Stomach (tissue), 9 donors: ENCODE data around the gene OASL. TPM values are rescaled to one million over a fixed set of nuclear protein-coding genes. Genes with fewer than 3 reads are reported as not detected.

Source experiments
- DNase-seq, 2 donors: peaks; one replicate each; pipeline versions ENCODE4 v3.0.0 to v3.0.0-alpha.2; 2013 to 2019
- H3K27ac ChIP-seq, 5 donors: fragments of 200-600 bp in 4 of 5; sonication (generic) in 4 of 5; one replicate each; pipeline ENCODE4 v1.5.1; 2013 to 2019; ENCODE audit warnings: mild to moderate bottlenecking in 1 of 5, moderate library complexity in 1 of 5
- H3K27me3 ChIP-seq, 3 donors: fragments of 200-600 bp; sonication (generic); one replicate each; pipeline ENCODE4 v1.5.1; 2017 to 2019; ENCODE audit warnings: mixed run types in 1 of 3
- H3K36me3 ChIP-seq, 4 donors: fragments of 200-600 bp; sonication (generic); 1 replicate in 3 of 4; 2 replicates in 1 of 4; pipeline ENCODE4 v1.5.1; 2016 to 2019
- H3K4me1 ChIP-seq, 4 donors: fragments of 200-600 bp; sonication (generic); one replicate each; pipeline ENCODE4 v1.5.1; 2016 to 2019
- H3K4me3 ChIP-seq, 4 donors: fragments of 200-600 bp; sonication (generic) in 3 of 4; one replicate each; pipeline ENCODE4 v1.5.1; 2016 to 2019; ENCODE audit warnings: mild to moderate bottlenecking in 1 of 4
- H3K9me3 ChIP-seq, 4 donors: fragments of 200-600 bp; sonication (generic); one replicate each; pipeline ENCODE4 v1.5.1; 2016 to 2019
- CTCF ChIP-seq, 7 experiments: fragments of 450-650 bp in 4 of 7; fragments of 200-600 bp in 3 of 7; sonication (generic) in 3 of 7; IDR thresholded peaks; one replicate each; pipeline ENCODE4 v1.5.1; 2016 to 2019; ENCODE audit warnings: antibody characterized with exemption in 7 of 7, control low read depth in 2 of 7, mild to moderate bottlenecking in 1 of 7
- EP300 ChIP-seq: sonication (generic); formaldehyde crosslinking; IDR thresholded peaks from one replicate; pipeline ENCODE4 v1.6.1; 2017; ENCODE audit warnings: antibody characterized with exemption
- POLR2A ChIP-seq, 4 donors: fragments of 450-650 bp; IDR thresholded peaks; one replicate each; pipeline ENCODE4 v1.6.1; 2016; ENCODE audit warnings: antibody characterized with exemption in 4 of 4, control low read depth in 2 of 4, mild to moderate bottlenecking in 1 of 4, moderate library complexity in 1 of 4
- POLR2AphosphoS5 ChIP-seq, 3 donors: sonication (generic); formaldehyde crosslinking; IDR thresholded peaks; one replicate each; pipeline ENCODE4 v1.6.1; 2016; ENCODE audit warnings: antibody characterized with exemption in 3 of 3
- WGBS, 5 donors: extraction: QIAGEN DNeasy Blood & Tissue Kit in 3 of 5; methylation state at CpG; one replicate each; pipeline versions ENCODE4 v1.1.5 to v1.1.7; 2013 to 2018; 5-methylcytosine and 5-hydroxymethylcytosine counted together
- intact Hi-C: fragments of 100-400 bp; cut with DNase I; formaldehyde crosslinking; loops from one replicate; pipeline ENCODE4 v1.15.1; 2023; ENCODE audit warnings: low total_unique reads
- polyA plus RNA-seq, 3 donors: library from polyadenylated mRNA; stranded (reverse); fragments of 200-250 nt; gene quantifications; one replicate each; pipeline ENCODE4 v1.2.3, GENCODE V29; 2013
- small RNA-seq, 4 donors: library from RNA; depleted of rRNA; stranded (forward); fragments of <200 nt; gene quantifications; one replicate each; pipeline ENCODE3, GENCODE V24; 2016
- total RNA-seq, 5 donors: library from RNA; depleted of rRNA; stranded (reverse); fragments of >200 nt; gene quantifications; one replicate each; pipeline versions ENCODE4 v1.1.0 to v1.2.3, GENCODE V29; 2014 to 2016
- donor health status: healthy with polysubstance abuse.
- donor health status: Bipolar disorder and iron deficiency.
- donor health status: healthy.

The OASL gene
- total and polyA plus RNA-seq, 8 donors: 2.1 to 54.7 (median 22.0) TPM; not detected in 2

GRCh38 chr12:120972870-120973543 lies 66.0 kb downstream of the OASL start:
- Histone ChIP-seq H3K36me3 (peaks cover 14 to 49% (median 28%) of the 10 kb centered on the region in 4 donors), H3K4me3 (no peak overlapping the region), H3K4me1 (peaks cover 26 to 49% (median 40%) of the 10 kb centered on the region in 4 donors), H3K27ac (peak overlapping the region in 4 of 5 donors; percentile 12 to 49 (median 32)), H3K27me3 (no peaks in the 10 kb centered on the region), H3K9me3 (no peaks in the 10 kb centered on the region)
- no peak for TF ChIP-seq CTCF (IDR thresholded peaks at IDR 0.05)
- TF ChIP-seq POLR2A (IDR thresholded peaks at IDR 0.05): no peak
- no peak for TF ChIP-seq EP300
- TF ChIP-seq POLR2AphosphoS5 (IDR thresholded peaks at IDR 0.05): no peak
- DNase-seq: peak in 1 of 2 donors; percentile 63
- intact Hi-C loops: no loop called here
- 28 to 42% (median 40%) methylated on average over 10 of the region's 10 CpGs for WGBS, 5 donors

GRCh38 chr12:120971299-120972180 lies 67.5 kb downstream of the OASL start:
- DNase-seq: peak in 1 of 2 donors; percentile 83
- TF ChIP-seq EP300 (no peak), POLR2A (IDR thresholded peaks at IDR 0.05) (no peak), POLR2AphosphoS5 (IDR thresholded peaks at IDR 0.05) (peak in 2 of 3 donors; percentile 67 to 86), CTCF (IDR thresholded peaks at IDR 0.05) (peak in 4 of 7 experiments; percentile 43 to 55 (median 52))
- intact Hi-C loops: no loop called here
- Histone ChIP-seq H3K36me3 (peaks cover 14 to 56% (median 29%) of the 10 kb centered on the region in 4 donors), H3K9me3 (no peaks in the 10 kb centered on the region), H3K4me1 (peaks cover 26 to 39% (median 34%) of the 10 kb centered on the region in 4 donors), H3K27me3 (no peaks in the 10 kb centered on the region), H3K4me3 (peak overlapping the region in 1 of 4 donors; percentile 6), H3K27ac (peak overlapping the region in 1 of 5 donors; percentile 26)
- 28 to 34% (median 29%) methylated on average over 13 of the region's 13 CpGs for WGBS, 5 donors

GRCh38 chr12:120970310-120970709 lies 68.7 kb downstream of the OASL start:
- no peak for TF ChIP-seq POLR2AphosphoS5 (IDR thresholded peaks at IDR 0.05)
- TF ChIP-seq CTCF (IDR thresholded peaks at IDR 0.05): no peak
- no peak for TF ChIP-seq POLR2A (IDR thresholded peaks at IDR 0.05)
- TF ChIP-seq EP300: no peak
- no peaks in the 10 kb centered on the region for H3K9me3 ChIP-seq
- H3K4me1 ChIP-seq: peaks cover 26 to 33% (median 33%) of the 10 kb centered on the region in 4 donors
- DNase-seq: no peak
- 67 to 78% (median 72%) methylated on average over 3 of the region's 3 CpGs for WGBS, 5 donors
- no peak overlapping the region for H3K4me3 ChIP-seq
- no peaks in the 10 kb centered on the region for H3K27me3 ChIP-seq
- no peak overlapping the region for H3K27ac ChIP-seq
- peaks cover 14 to 56% (median 29%) of the 10 kb centered on the region in 4 donors for H3K36me3 ChIP-seq
- intact Hi-C loops: no loop called here

Small RNAs within 50 kb of the gene (small RNA-seq; reads per million reads assigned to genes)
- 0 reads per million in 4 donors for gene AC079602.2

Other genes starting within 250 kb of the OASL start
- 10 to 100 TPM; 13.9 to 63.4 (median 23.5) TPM for gene SPPL3, start 134.9 kb downstream of the OASL start, total RNA-seq
- gene SPPL3, start 134.9 kb downstream of the OASL start, polyA plus RNA-seq: 10 to 100 TPM in 1 of 3 donors, 1 to 10 TPM in 2; 5.0 to 13.4 (median 7.6) TPM
- gene HNF1A, start 60.7 kb downstream of the OASL start, total RNA-seq: 10 to 100 TPM in 2 of 5 donors, 1 to 10 TPM in 2, under 1 TPM in 1; 0.89 to 14.5 (median 7.0) TPM
- gene HNF1A, start 60.7 kb downstream of the OASL start, polyA plus RNA-seq: 1 to 10 TPM; 4.4 to 8.2 (median 4.8) TPM
- gene C12orf43, start 22.8 kb downstream of the OASL start, total RNA-seq: 10 to 100 TPM in 3 of 5 donors, 1 to 10 TPM in 2; 5.5 to 42.4 (median 17.4) TPM
- gene C12orf43, start 22.8 kb downstream of the OASL start, polyA plus RNA-seq: 10 to 100 TPM in 1 of 3 donors, 1 to 10 TPM in 2; 8.1 to 18.3 (median 8.5) TPM
- 1 to 10 TPM in 3 of 5 donors, not detected in 2; 1.3 to 2.2 (median 1.8) TPM for gene P2RX7, start 93.6 kb upstream of the OASL start, total RNA-seq
- under 1 TPM; 0.31 to 0.60 (median 0.46) TPM for gene P2RX7, start 93.6 kb upstream of the OASL start, polyA plus RNA-seq
- 10 to 100 TPM; 13.8 to 65.2 (median 28.8) TPM for gene P2RX4, start 170.9 kb upstream of the OASL start, total RNA-seq
- 10 to 100 TPM; 14.1 to 29.5 (median 24.0) TPM for gene P2RX4, start 170.9 kb upstream of the OASL start, polyA plus RNA-seq